ENCODE measurements around the gene TGFBR3L. TPM values are rescaled to one million over a fixed set of nuclear protein-coding genes. Genes with fewer than 3 reads are reported as not detected.

The TGFBR3L gene
- total and polyA plus RNA-seq, 2 of the 4 experiments (the other 2 are of a cell fraction), result 0.94 TPM; not detected in 1

- no peak overlapping the region for H3K27ac ChIP-seq (ENCODE audit: insufficient read depth, low read length)
- no peak overlapping the region for H3K9ac ChIP-seq (ENCODE audit: low read depth, low read length)
- no peaks in the 10 kb centered on the region for H3K9me3 ChIP-seq (ENCODE audit: control insufficient read depth, insufficient read depth, low read length)
- H2AK5ac ChIP-seq (ENCODE audit: low read depth, low read length), result no peak overlapping the region
- H3K14ac ChIP-seq (replicated peaks; ENCODE audit: low read depth, low read length), result no peak overlapping the region
- H2AK9ac ChIP-seq (replicated peaks; ENCODE audit: low read depth, low read length, poor library complexity), result no peak overlapping the region
- H3K36me3 ChIP-seq (ENCODE audit: control insufficient read depth, insufficient read depth, low read length), result peaks cover 67% of the 10 kb centered on the region
- ChIA-PET POLR2A (ENCODE audit: unreplicated experiment) (no interaction called here), CTCF (no interaction called here)
- DNase-seq (no peak), ATAC-seq (ENCODE audit: low read depth) (no peak)
- H3K79me1 ChIP-seq (ENCODE audit: low read depth in 1 of 2, low read length in 2 of 2), result peaks cover 7 to 24% of the 10 kb centered on the region in 2 experiments; a peak in 2 of 4 replicates
- H3K4ac ChIP-seq (ENCODE audit: low read depth, low read length), result no peak overlapping the region
- in situ Hi-C loops (cut with MboI; ENCODE audit: low sequenced_read_pairs) (no loop called here), intact Hi-C loops (cut with micrococcal nuclease) (no loop called here), dilution Hi-C loops (cut with HindIII; ENCODE audit: low sequenced_read_pairs, unreplicated experiment) (no loop called here)
- H2BK5ac ChIP-seq (ENCODE audit: low read depth, low read length, poor library complexity, severe bottlenecking), result no peak overlapping the region
- H2BK20ac ChIP-seq (ENCODE audit: low read depth, low read length), result no peak overlapping the region
- no peak overlapping the region for H4K5ac ChIP-seq (ENCODE audit: low read depth, low read length)
- H3K9me1 ChIP-seq (ENCODE audit: insufficient read depth, low read length), result no peaks in the 10 kb centered on the region
- no peak overlapping the region for H4K91ac ChIP-seq (ENCODE audit: insufficient read depth, low read depth, low read length)
- H4K20me1 ChIP-seq (ENCODE audit: insufficient read depth, low read length), result no peaks in the 10 kb centered on the region; the same call in 1 of the 2 replicates
- no peak overlapping the region for H3K18ac ChIP-seq (ENCODE audit: low read depth, low read length)
- no peak for TF ChIP-seq MAZ (IDR thresholded peaks at IDR 0.05; ENCODE audit: borderline replicate concordance, low read depth, low read length)
- TF ChIP-seq POLR2A (IDR thresholded peaks at IDR 0.05; ENCODE audit: low read depth, low read length), result no peak
- TF ChIP-seq USF2 (IDR thresholded peaks at IDR 0.05; ENCODE audit: low read depth, low read length), result no peak
- TF ChIP-seq RAD21 (IDR thresholded peaks at IDR 0.05; ENCODE audit: low read length), result no peak
- no peak for TF ChIP-seq NFE2L2 (IDR thresholded peaks at IDR 0.05; ENCODE audit: low read depth, low read length)
- no peak for TF ChIP-seq MXI1 (IDR thresholded peaks at IDR 0.05; ENCODE audit: borderline replicate concordance, low read depth, low read length)
- no peak for TF ChIP-seq FOS (IDR thresholded peaks at IDR 0.05; ENCODE audit: low read depth, low read length)
- no peak for TF ChIP-seq CTCF (conservative IDR thresholded peaks at IDR 0.05; ENCODE audit: low read depth, low read length)
- no peak for TF ChIP-seq CHD1 (IDR thresholded peaks at IDR 0.05; ENCODE audit: low read depth, low read length)
- no peak for TF ChIP-seq MAFK (IDR thresholded peaks at IDR 0.05; ENCODE audit: low read depth, low read length)
- no peak for TF ChIP-seq SMC3 (IDR thresholded peaks at IDR 0.05; ENCODE audit: low read depth, low read length)
- no peak for TF ChIP-seq RCOR1 (IDR thresholded peaks at IDR 0.05; ENCODE audit: insufficient replicate concordance, low read length)
- no peak for TF ChIP-seq CEBPB (IDR thresholded peaks at IDR 0.05; ENCODE audit: low read depth, low read length)
- no peak for TF ChIP-seq RFX5 (IDR thresholded peaks at IDR 0.05; ENCODE audit: low read depth, low read length)
- TF ChIP-seq BHLHE40 (IDR thresholded peaks at IDR 0.05; ENCODE audit: low read depth, low read length), result no peak
- no peak for TF ChIP-seq ELK1 (IDR thresholded peaks at IDR 0.05; ENCODE audit: borderline replicate concordance, low read depth, low read length)
- no TSS peak for BruUV-seq (replicated peaks)
- no peaks in the 10 kb centered on the region for H3K27me3 ChIP-seq (ENCODE audit: control insufficient read depth, insufficient read depth, low read length)
- no peak overlapping the region for H3K4me3 ChIP-seq (ENCODE audit: insufficient read depth, low read depth, low read length)
- H3K4me2 ChIP-seq (ENCODE audit: low read depth, low read length), result no peak overlapping the region
- H3K4me1 ChIP-seq (ENCODE audit: control insufficient read depth, insufficient read depth, low read length), result no peaks in the 10 kb centered on the region
- H2BK15ac ChIP-seq (ENCODE audit: low read depth, low read length), result no peak overlapping the region
- H3K56ac ChIP-seq (ENCODE audit: extremely low read depth, insufficient read depth, low read length), result no peak overlapping the region
- H2AFZ ChIP-seq (replicated peaks; ENCODE audit: low read length, poor library complexity), result no peak overlapping the region
- 84% methylated on average over 11 of the region's 21 CpGs; no CpG with 5 or more reads in 1 of the 2 experiments for WGBS, 2 experiments (ENCODE audit: extremely low coverage in 2 of 2, insufficient read length in 1 of 2)
- H2BK120ac ChIP-seq (ENCODE audit: low read depth, low read length), result no peak overlapping the region
- no peak overlapping the region for H4K8ac ChIP-seq (ENCODE audit: low read depth in 2 of 2, low read length in 2 of 2)
- H3K23ac ChIP-seq (ENCODE audit: low read depth, low read length), result no peak overlapping the region
Measured at GRCh38 chr19:7934766-7935165, 20.1 kb downstream of the TGFBR3L start.

Data from IMR-90 (cell line).